Measurements from ENCODE around the gene SMIM7.

Gene SMIM7

GRCh38 chr19:16628183-16628983, 31.6 kb downstream of the SMIM7 start, which contains the start of gene MED26:
Gene MED26, minus strand, starts transcription at chr19:16628204. Its CDS starts 261 bp downstream, at chr19:16627943.
- Histone ChIP-seq H3K36me3 (ENCODE audit: insufficient read depth, low read length) (peaks cover 35% of the 10 kb centered on the region), H3K9ac (ENCODE audit: insufficient read length) (peak within 1 kb of the TSS; percentile 90), H3K4me3 (peak within 1 kb of the TSS; percentile 97), H3K9me3 (ENCODE audit: low read depth, low read length) (no peaks in the 10 kb centered on the region), H3K27ac (peak within 1 kb of the TSS; percentile 91)
- peak; percentile 32 for DNase-seq (ENCODE audit: low read depth, low spot score)
- TF ChIP-seq EZH2 (IDR thresholded peaks at IDR 0.05) = no peak
- TF ChIP-seq POLR2AphosphoS5 (IDR thresholded peaks at IDR 0.05; ENCODE audit: borderline replicate concordance, low read depth, low read length) = peak; percentile 89
- TF ChIP-seq FOXP2 (optimal IDR thresholded peaks at IDR 0.05; ENCODE audit: control extremely low read depth, extremely low read length, insufficient read depth) = no peak

DNA sequence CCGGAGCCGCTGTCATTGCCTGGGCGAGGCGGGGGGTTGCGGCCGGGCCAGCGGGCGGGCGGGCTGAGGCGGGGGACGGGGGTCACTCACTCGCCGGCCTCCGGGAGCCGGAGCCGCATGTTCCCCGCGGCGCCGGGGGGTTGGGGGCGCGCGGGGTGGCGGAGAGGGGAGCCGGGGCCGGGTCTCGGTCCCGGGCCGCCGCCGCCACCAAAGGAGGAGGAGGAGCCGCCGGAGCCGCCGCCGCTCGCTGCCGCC, 32.1 kb downstream of the SMIM7 start:
- H3K27ac ChIP-seq = peak overlapping the region; percentile 25; the same call in 1 of the 2 replicates
- no peak for DNase-seq (ENCODE audit: low read depth, low spot score)
- H3K36me3 ChIP-seq (ENCODE audit: insufficient read depth, low read length) = peaks cover 32% of the 10 kb centered on the region
- H3K9me3 ChIP-seq (ENCODE audit: low read depth, low read length) = no peaks in the 10 kb centered on the region
- peak overlapping the region; percentile 97 for H3K4me3 ChIP-seq
- peak overlapping the region; percentile 90 for H3K9ac ChIP-seq (ENCODE audit: insufficient read length)
- no peak for TF ChIP-seq FOXP2 (optimal IDR thresholded peaks at IDR 0.05; ENCODE audit: control extremely low read depth, extremely low read length, insufficient read depth)
- TF ChIP-seq EZH2 (IDR thresholded peaks at IDR 0.05) = no peak
- no peak for TF ChIP-seq POLR2AphosphoS5 (IDR thresholded peaks at IDR 0.05; ENCODE audit: borderline replicate concordance, low read depth, low read length)

GRCh38 chr19:16627193-16627927, 32.6 kb downstream of the SMIM7 start:
- no peak for TF ChIP-seq POLR2AphosphoS5 (IDR thresholded peaks at IDR 0.05; ENCODE audit: borderline replicate concordance, low read depth, low read length)
- TF ChIP-seq FOXP2 (optimal IDR thresholded peaks at IDR 0.05; ENCODE audit: control extremely low read depth, extremely low read length, insufficient read depth) = no peak
- TF ChIP-seq EZH2 (IDR thresholded peaks at IDR 0.05) = no peak
- H3K9me3 ChIP-seq (ENCODE audit: low read depth, low read length) = no peaks in the 10 kb centered on the region
- H3K36me3 ChIP-seq (ENCODE audit: insufficient read depth, low read length) = peaks cover 28% of the 10 kb centered on the region
- DNase-seq (ENCODE audit: low read depth, low spot score) = no peak
- H3K27ac ChIP-seq = peak overlapping the region; percentile 25; the same call in 1 of the 2 replicates
- peak overlapping the region; percentile 97 for H3K4me3 ChIP-seq
- peak overlapping the region; percentile 90 for H3K9ac ChIP-seq (ENCODE audit: insufficient read length)

GRCh38 chr19:16626796-16627192, 33.1 kb downstream of the SMIM7 start:
- peaks cover 25% of the 10 kb centered on the region for H3K36me3 ChIP-seq (ENCODE audit: insufficient read depth, low read length)
- H3K9me3 ChIP-seq (ENCODE audit: low read depth, low read length) = no peaks in the 10 kb centered on the region
- H3K27ac ChIP-seq = no peak overlapping the region
- peak overlapping the region; percentile 97 for H3K4me3 ChIP-seq
- TF ChIP-seq POLR2AphosphoS5 (IDR thresholded peaks at IDR 0.05; ENCODE audit: borderline replicate concordance, low read depth, low read length) (no peak), EZH2 (IDR thresholded peaks at IDR 0.05) (no peak), FOXP2 (optimal IDR thresholded peaks at IDR 0.05; ENCODE audit: control extremely low read depth, extremely low read length, insufficient read depth) (no peak)
- DNase-seq (ENCODE audit: low read depth, low spot score) = no peak
- peak overlapping the region; percentile 90 for H3K9ac ChIP-seq (ENCODE audit: insufficient read length)

GRCh38 chr19:16625163-16625958, 34.6 kb downstream of the SMIM7 start:
- no peak overlapping the region for H3K4me3 ChIP-seq
- TF ChIP-seq FOXP2 (optimal IDR thresholded peaks at IDR 0.05; ENCODE audit: control extremely low read depth, extremely low read length, insufficient read depth) (no peak), POLR2AphosphoS5 (IDR thresholded peaks at IDR 0.05; ENCODE audit: borderline replicate concordance, low read depth, low read length) (no peak), EZH2 (IDR thresholded peaks at IDR 0.05) (no peak)
- H3K9ac ChIP-seq (ENCODE audit: insufficient read length) = peak overlapping the region; percentile 63

GRCh38 chr19:16624236-16624635, 35.7 kb downstream of the SMIM7 start:
- peaks cover 18% of the 10 kb centered on the region; the same call in 1 of the 2 replicates for H3K36me3 ChIP-seq (ENCODE audit: insufficient read depth, low read length)
- no peak overlapping the region for H3K4me3 ChIP-seq
- TF ChIP-seq FOXP2 (optimal IDR thresholded peaks at IDR 0.05; ENCODE audit: control extremely low read depth, extremely low read length, insufficient read depth) = no peak
- H3K9ac ChIP-seq (ENCODE audit: insufficient read length) = no peak overlapping the region
- no peak overlapping the region for H3K27ac ChIP-seq
- H3K9me3 ChIP-seq (ENCODE audit: low read depth, low read length) = no peaks in the 10 kb centered on the region
- no peak for DNase-seq (ENCODE audit: low read depth, low spot score)

More at GRCh38 chr19:16625163-16625958, 34.6 kb downstream of the SMIM7 start:
- Histone ChIP-seq H3K27ac (no peak overlapping the region), H3K9me3 (ENCODE audit: low read depth, low read length) (no peaks in the 10 kb centered on the region), H3K36me3 (ENCODE audit: insufficient read depth, low read length) (peaks cover 20% of the 10 kb centered on the region)
- no peak for DNase-seq (ENCODE audit: low read depth, low spot score)

DNA sequence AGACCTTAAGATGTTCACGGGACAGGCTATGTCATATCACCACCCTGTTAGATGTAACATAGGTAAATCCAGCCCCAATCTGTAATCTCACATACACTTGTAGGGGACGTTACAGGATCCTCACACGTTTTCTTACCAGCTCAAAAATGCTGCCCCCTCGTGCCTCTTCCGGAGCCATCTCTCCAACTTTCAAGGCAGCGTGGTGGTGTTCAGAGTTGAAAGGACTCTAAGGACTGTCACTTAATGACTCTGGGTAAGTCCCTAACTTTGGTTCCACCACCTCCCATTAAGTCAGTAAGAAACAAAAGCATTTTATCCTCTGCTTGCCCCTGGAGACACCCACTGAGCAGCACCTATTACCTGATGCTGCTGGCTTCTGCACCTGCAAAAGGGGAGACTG, 36.4 kb downstream of the SMIM7 start:
- no peak overlapping the region for H3K9ac ChIP-seq (ENCODE audit: insufficient read length)
- no peaks in the 10 kb centered on the region for H3K9me3 ChIP-seq (ENCODE audit: low read depth, low read length)
- H3K27ac ChIP-seq = no peak overlapping the region
- H3K36me3 ChIP-seq (ENCODE audit: insufficient read depth, low read length) = peaks cover 18% of the 10 kb centered on the region; the same call in 1 of the 2 replicates
- no peak overlapping the region for H3K4me3 ChIP-seq
- TF ChIP-seq FOXP2 (optimal IDR thresholded peaks at IDR 0.05; ENCODE audit: control extremely low read depth, extremely low read length, insufficient read depth) = no peak
- no peak for DNase-seq (ENCODE audit: low read depth, low spot score)

DNA sequence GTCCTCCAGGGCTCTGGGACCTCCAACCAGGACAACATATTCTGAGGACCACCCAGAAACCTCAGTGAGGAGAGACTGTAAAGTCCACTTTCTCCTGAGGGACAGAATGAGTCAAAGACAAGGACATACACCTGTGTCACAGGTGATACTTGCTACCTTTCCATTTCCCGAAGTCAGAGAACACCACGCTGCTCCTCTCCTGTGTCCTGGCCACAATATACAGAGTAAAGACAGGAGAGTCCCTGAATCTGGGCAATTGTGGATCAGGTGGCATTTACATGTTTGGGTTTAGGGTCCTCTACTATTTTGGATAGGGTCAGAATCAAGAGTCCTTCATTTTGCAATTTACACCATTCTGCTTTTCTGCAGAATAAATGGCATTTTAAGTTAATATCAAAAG, 36.9 kb downstream of the SMIM7 start:
- Histone ChIP-seq H3K4me3 (no peak overlapping the region), H3K9ac (ENCODE audit: insufficient read length) (no peak overlapping the region), H3K27ac (no peak overlapping the region), H3K36me3 (ENCODE audit: insufficient read depth, low read length) (peaks cover 18% of the 10 kb centered on the region; the same call in 1 of the 2 replicates), H3K9me3 (ENCODE audit: low read depth, low read length) (no peaks in the 10 kb centered on the region)
- DNase-seq (ENCODE audit: low read depth, low spot score) = no peak
- no peak for TF ChIP-seq FOXP2 (optimal IDR thresholded peaks at IDR 0.05; ENCODE audit: control extremely low read depth, extremely low read length, insufficient read depth)
- no peak for TF ChIP-seq EZH2 (IDR thresholded peaks at IDR 0.05)
- TF ChIP-seq POLR2AphosphoS5 (IDR thresholded peaks at IDR 0.05; ENCODE audit: borderline replicate concordance, low read depth, low read length) = no peak

Measured in SK-N-MC (cell line).